Heart left ventricle (tissue), 16 donors: ENCODE results near the gene PREB. TPM values are rescaled to one million over a fixed set of nuclear protein-coding genes. Genes with fewer than 3 reads are reported as not detected.

Experiments
- ATAC-seq, 4 donors: fragments of 200-7000 bp; cut with Tn5 transposase; one replicate each; pipeline ENCODE4 v1.9.1; 2020 to 2022; ENCODE audit warnings: moderate library complexity in 4 of 4, mild to moderate bottlenecking in 3 of 4, moderate number of reproducible peaks in 1 of 4
- DNase-seq, 5 donors: peaks; one replicate each; pipeline ENCODE4 v3.0.0-alpha.2; 2020
- H3K27ac ChIP-seq, 12 donors: fragments of 200-600 bp; sonication (generic) in 4 of 12; one replicate each; pipeline versions ENCODE4 v1.5.0 to v1.8.0; 2016 to 2022; ENCODE audit warnings: mild to moderate bottlenecking in 2 of 12
- H3K27me3 ChIP-seq, 9 donors: fragments of 200-600 bp; sonication (generic) in 2 of 9; one replicate each; pipeline versions ENCODE4 v1.5.1 to v1.8.0; 2016 to 2022; ENCODE audit warnings: mild to moderate bottlenecking in 3 of 9
- H3K36me3 ChIP-seq, 9 donors: fragments of 200-600 bp; sonication (generic) in 2 of 9; one replicate each; pipeline versions ENCODE4 v1.5.0 to v1.8.0; 2018 to 2022; ENCODE audit warnings: mild to moderate bottlenecking in 2 of 9
- H3K4me1 ChIP-seq, 12 donors: fragments of 200-600 bp; sonication (generic) in 4 of 12; one replicate each; pipeline versions ENCODE4 v1.5.0 to v1.8.0; 2016 to 2022; ENCODE audit warnings: mild to moderate bottlenecking in 3 of 12
- H3K4me3 ChIP-seq, 12 donors: fragments of 200-600 bp; sonication (generic) in 4 of 12; one replicate each; pipeline versions ENCODE4 v1.5.0 to v1.8.0; 2017 to 2022; ENCODE audit warnings: mild to moderate bottlenecking in 9 of 12, moderate library complexity in 4 of 12
- H3K9me3 ChIP-seq, 12 donors: fragments of 200-600 bp; sonication (generic) in 4 of 12; one replicate each; pipeline versions ENCODE4 v1.5.0 to v1.8.0; 2016 to 2022; ENCODE audit warnings: mild to moderate bottlenecking in 1 of 12
- POLR2A ChIP-seq, 2 donors: fragments of 450-650 bp; IDR thresholded peaks; one replicate each; pipeline ENCODE4 v1.6.1; 2017; ENCODE audit warnings: antibody characterized with exemption in 2 of 2, mild to moderate bottlenecking in 2 of 2, moderate library complexity in 2 of 2
- WGBS, 4 donors: extraction: QIAGEN DNeasy Blood & Tissue Kit in 2 of 4; methylation state at CpG; one replicate each; pipeline versions ENCODE4 v1.1.5 to v1.1.7; 2013 to 2018; 5-methylcytosine and 5-hydroxymethylcytosine counted together
- intact Hi-C, 10 donors: fragments of 100-400 bp; cut with DNase I; formaldehyde crosslinking; loops; one replicate each; pipeline versions ENCODE4 v1.11.1 to v1.14.2; 2022
- polyA plus RNA-seq, 2 donors: library from polyadenylated mRNA; stranded (reverse); fragments of 200-250 nt; gene quantifications; one replicate each; pipeline ENCODE4 v1.2.3, GENCODE V29; 2013
- total RNA-seq, 9 donors: library from RNA; depleted of rRNA in 2 of 9; stranded (reverse); fragments of >200 nt in 2 of 9; fragmentation: NEBNext Ultra II Directional in 3 of 9; extraction: Animal tissue kit (Norgen Biotek cat#: 25700) in 3 of 9; gene quantifications; one replicate each; pipeline versions ENCODE4 v1.1.0 to v1.2.4, GENCODE V29; 2016 to 2023
- TF ChIP-seq, protein P1 (sequence below), 12 donors: fragments of 200-600 bp; sonication (generic) in 4 of 12; IDR thresholded peaks; one replicate each; pipeline versions ENCODE4 v1.5.0 to v1.8.0; 2018 to 2022; ENCODE audit warnings: antibody characterized with exemption in 12 of 12, mild to moderate bottlenecking in 5 of 12
- donor health status: ischemic (EF 13 %, LVEDD 7.1; RV severe dilation, severe dysfunction).
- donor health status: healthy with polysubstance abuse.
- donor health status: DM: no; HTN: yes; CAD: no.
- donor health status: DM: no; HTN: no; CAD: no.
- donor health status: ischemic (EF 25% LVEDD 6.9; RV normal size, moderate dysfunction).
- donor health status: ischemic (EF 25% LVEDD 5.7; RV mildly dilated, moderate dysfunction).
- donor health status: healthy.
- donor health status: DM: yes; HTN: yes; CAD: no.
- donor health status: ischemic (EF 35%, LVEDD 5.7; RV mildly dilated, moderate dysfunction).
- donor health status: nonischemic (EF 11% LVEDD 7.7; RV severe dilation, severe dysfunction).
- donor health status: DM: yes; HTN: yes; CAD: no.
- donor health status: PGD.
- donor health status: ischemic (EF 29% LVEDD 5.4; RV normal size, mild dysfunction).
- donor health status: nonischemic (EF 23%, LVEDD 6.1; RV moderate dilation, normal function).

Gene PREB
- total and polyA plus RNA-seq, 11 donors = 41.1 to 99.4 (median 49.3) TPM

DNA sequence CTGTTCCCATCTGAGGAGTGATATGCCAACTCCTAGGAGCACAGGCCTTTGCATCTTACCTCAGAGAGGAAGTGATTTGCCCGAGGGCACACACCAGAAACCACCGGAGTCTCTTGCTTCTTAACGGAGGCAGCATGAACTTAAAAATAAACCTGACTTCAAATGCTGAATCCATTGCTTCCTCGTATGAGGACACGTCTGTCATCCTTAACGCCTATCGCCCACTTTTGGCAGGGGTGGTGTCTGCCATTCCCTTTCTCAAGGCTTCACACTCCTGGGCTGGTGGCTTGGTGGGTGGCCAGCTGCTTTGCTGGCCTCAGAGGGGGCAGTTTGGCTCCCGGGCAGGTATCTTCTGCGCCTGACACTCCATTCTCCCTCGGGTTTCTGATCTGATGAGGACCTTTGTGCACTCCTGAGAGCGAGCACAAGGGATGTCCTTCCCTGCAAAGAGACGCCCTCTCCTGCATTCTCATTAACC lies 1.1 kb upstream of the PREB start:
- no peak for DNase-seq
- ATAC-seq = no peak
- H3K27ac ChIP-seq = no peak overlapping the region
- peaks cover 0 to 25% (median 21%) of the 10 kb centered on the region in 9 donors for H3K36me3 ChIP-seq
- WGBS, 4 donors = 81 to 88% (median 85%) methylated on average over 12 of the region's 12 CpGs
- no peaks in the 10 kb centered on the region for H3K27me3 ChIP-seq
- H3K4me1 ChIP-seq = peaks cover 7 to 19% (median 11%) of the 10 kb centered on the region in 12 donors
- intact Hi-C loops = loop anchor here in 2 of 10 donors (2.0 to 5.0 kb wide), 2 partner anchors 72 to 77 kb away; partner anchors contain the start of genes ATRAID (in 1 of the 2) and SLC5A6 (in 1 of the 2)
- no peak for TF ChIP-seq POLR2A (IDR thresholded peaks at IDR 0.05)
- TF ChIP-seq, protein P1, sequence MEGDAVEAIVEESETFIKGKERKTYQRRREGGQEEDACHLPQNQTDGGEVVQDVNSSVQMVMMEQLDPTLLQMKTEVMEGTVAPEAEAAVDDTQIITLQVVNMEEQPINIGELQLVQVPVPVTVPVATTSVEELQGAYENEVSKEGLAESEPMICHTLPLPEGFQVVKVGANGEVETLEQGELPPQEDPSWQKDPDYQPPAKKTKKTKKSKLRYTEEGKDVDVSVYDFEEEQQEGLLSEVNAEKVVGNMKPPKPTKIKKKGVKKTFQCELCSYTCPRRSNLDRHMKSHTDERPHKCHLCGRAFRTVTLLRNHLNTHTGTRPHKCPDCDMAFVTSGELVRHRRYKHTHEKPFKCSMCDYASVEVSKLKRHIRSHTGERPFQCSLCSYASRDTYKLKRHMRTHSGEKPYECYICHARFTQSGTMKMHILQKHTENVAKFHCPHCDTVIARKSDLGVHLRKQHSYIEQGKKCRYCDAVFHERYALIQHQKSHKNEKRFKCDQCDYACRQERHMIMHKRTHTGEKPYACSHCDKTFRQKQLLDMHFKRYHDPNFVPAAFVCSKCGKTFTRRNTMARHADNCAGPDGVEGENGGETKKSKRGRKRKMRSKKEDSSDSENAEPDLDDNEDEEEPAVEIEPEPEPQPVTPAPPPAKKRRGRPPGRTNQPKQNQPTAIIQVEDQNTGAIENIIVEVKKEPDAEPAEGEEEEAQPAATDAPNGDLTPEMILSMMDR (IDR thresholded peaks at IDR 0.05) = no peak
- no peaks in the 10 kb centered on the region for H3K9me3 ChIP-seq
- H3K4me3 ChIP-seq = no peak overlapping the region

DNA sequence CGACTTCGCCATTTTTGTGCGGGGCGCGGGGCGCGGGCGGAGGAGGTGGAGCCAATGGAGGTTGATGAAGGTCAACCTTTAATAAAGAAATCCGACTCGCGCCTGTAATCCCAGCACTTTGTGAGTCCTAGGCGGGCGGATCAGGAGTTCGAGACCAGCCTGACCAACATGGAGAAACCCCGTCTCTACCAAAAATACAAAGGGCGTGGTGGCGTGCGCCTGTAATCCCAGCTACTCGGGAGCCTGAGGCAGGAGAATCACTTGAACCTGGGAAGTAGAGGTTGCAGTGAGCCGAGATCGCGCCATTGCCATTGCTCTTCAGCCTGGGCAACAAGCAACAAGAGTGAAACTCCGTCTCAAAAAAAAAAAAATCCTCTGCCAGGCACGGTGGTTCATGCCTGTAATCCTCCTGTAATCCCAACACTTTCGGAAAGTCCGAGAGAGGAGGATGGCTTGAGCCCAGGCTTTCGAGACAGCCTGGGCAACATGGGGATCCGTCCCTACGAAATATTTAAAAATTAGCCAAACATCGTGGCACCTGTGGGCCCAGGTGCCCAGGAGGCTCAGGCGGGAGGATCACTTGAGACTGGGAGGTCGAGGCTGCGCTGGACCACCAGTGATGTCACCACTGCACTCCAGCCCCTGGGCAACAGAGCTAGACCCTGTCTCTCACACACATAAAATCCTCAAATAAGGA lies 493 bp upstream of the PREB start:
- no peak for ATAC-seq
- Histone ChIP-seq H3K27me3 (no peaks in the 10 kb centered on the region), H3K4me1 (peaks cover 7 to 19% (median 11%) of the 10 kb centered on the region in 12 donors), H3K36me3 (peaks cover 0 to 31% (median 27%) of the 10 kb centered on the region in 9 donors), H3K9me3 (no peaks in the 10 kb centered on the region), H3K4me3 (peak overlapping the region in 11 of 12 donors; percentile 71 to 98 (median 86)), H3K27ac (peak overlapping the region in 11 of 12 donors; percentile 7 to 94 (median 90))
- WGBS, 4 donors = 55 to 74% (median 63%) methylated on average over 25 to 33 of the region's 33 CpGs
- intact Hi-C loops = loop anchor here in 5 of 10 donors (1.0 to 5.0 kb wide), 4 partner anchors 72 to 78 kb away; partner anchors contain the start of genes ATRAID (in 3 of the 5) and SLC5A6 (in 3 of the 5)
- TF ChIP-seq, protein P1 (IDR thresholded peaks at IDR 0.05) = no peak
- TF ChIP-seq POLR2A (IDR thresholded peaks at IDR 0.05) = peak in 1 of 2 donors; percentile 21
- no peak for DNase-seq

DNA sequence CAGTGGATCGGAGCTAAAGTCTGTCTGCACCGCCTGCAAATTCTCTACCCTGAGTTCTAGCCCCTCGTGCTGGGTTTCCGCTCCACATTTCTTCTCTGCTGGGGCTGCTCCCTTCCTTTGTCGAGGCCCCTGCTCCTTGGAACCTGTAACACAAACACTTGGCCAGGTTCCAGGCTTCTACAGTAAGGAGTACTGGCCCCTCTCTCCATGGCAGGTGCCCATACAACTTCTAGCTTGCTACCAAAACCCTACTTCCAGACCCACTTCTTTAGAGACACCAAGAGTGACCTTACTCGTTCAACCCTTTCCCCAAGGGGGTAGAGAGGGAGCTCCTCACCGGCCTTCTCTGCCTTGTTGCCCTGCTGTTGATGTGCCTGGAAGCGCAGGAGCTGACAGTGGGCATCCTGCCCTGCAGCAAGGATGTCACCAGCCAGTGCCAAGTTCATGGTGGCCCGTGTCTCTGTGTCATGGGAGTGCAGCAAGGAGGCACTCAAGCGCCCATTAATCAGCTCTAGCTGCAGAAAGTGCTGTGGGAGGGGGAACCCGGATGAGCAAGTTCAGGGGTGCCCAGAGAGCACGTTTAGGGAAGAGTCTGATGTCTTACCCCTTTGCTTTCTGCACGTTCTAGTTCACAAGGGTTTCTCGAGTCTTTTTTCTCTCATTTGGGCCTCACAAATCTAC lies 1.1 kb downstream of the PREB start:
- ATAC-seq (no peak), DNase-seq (peak in 1 of 5 donors; percentile 43)
- TF ChIP-seq, protein P1 (IDR thresholded peaks at IDR 0.05) = no peak
- no peak for TF ChIP-seq POLR2A (IDR thresholded peaks at IDR 0.05)
- Histone ChIP-seq H3K36me3 (peaks cover 0 to 40% (median 34%) of the 10 kb centered on the region in 9 donors), H3K27ac (peak overlapping the region in 11 of 12 donors; percentile 76 to 94 (median 90)), H3K27me3 (no peaks in the 10 kb centered on the region), H3K4me1 (peaks cover 7 to 19% (median 11%) of the 10 kb centered on the region in 12 donors), H3K9me3 (no peaks in the 10 kb centered on the region), H3K4me3 (peak overlapping the region; percentile 71 to 98 (median 88))
- WGBS, 4 donors = 38 to 42% (median 39%) methylated on average over 14 of the region's 14 CpGs
- intact Hi-C loops = loop anchor here in 2 of 10 donors (5.0 kb wide), 1 partner anchor 79 kb away; the partner anchor contains the start of genes ATRAID (in 2 of the 2) and SLC5A6 (in 2 of the 2)
